ENCODE measurements around the gene NXN. TPM values are rescaled to one million over a fixed set of nuclear protein-coding genes. Genes with fewer than 3 reads are reported as not detected.

The NXN gene
- total RNA-seq, 4 donors from 2014 or later = 18.9 to 47.2 (median 33.4) TPM

DNA sequence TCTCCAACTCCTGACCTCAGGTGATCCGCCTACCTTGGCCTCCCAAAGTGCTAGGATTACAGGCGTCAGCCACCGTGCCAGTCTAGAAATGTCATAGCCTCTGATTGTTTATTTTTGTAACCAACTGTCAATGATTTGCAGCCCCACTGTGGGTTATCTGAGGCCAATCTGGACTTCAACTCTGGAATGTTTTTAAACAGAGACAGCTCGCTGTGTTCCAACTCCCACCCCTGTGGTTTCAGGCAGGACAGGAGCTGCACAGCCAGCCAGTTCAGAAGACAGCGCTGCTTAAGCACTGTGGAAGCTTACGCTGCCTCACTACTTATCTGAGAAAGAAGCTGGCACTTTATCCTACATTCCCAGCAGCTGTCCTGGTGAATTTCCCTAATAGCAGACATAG is 177.9 kb downstream of the NXN start:
- TF ChIP-seq, protein P1, sequence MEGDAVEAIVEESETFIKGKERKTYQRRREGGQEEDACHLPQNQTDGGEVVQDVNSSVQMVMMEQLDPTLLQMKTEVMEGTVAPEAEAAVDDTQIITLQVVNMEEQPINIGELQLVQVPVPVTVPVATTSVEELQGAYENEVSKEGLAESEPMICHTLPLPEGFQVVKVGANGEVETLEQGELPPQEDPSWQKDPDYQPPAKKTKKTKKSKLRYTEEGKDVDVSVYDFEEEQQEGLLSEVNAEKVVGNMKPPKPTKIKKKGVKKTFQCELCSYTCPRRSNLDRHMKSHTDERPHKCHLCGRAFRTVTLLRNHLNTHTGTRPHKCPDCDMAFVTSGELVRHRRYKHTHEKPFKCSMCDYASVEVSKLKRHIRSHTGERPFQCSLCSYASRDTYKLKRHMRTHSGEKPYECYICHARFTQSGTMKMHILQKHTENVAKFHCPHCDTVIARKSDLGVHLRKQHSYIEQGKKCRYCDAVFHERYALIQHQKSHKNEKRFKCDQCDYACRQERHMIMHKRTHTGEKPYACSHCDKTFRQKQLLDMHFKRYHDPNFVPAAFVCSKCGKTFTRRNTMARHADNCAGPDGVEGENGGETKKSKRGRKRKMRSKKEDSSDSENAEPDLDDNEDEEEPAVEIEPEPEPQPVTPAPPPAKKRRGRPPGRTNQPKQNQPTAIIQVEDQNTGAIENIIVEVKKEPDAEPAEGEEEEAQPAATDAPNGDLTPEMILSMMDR (IDR thresholded peaks at IDR 0.05) = no peak
- TF ChIP-seq POLR2A (IDR thresholded peaks at IDR 0.05) = no peak
- TF ChIP-seq POLR2AphosphoS5 (IDR thresholded peaks at IDR 0.05) = no peak
- TF ChIP-seq EP300 (IDR thresholded peaks at IDR 0.05) = no peak
- Histone ChIP-seq H3K4me1 (no peaks in the 10 kb centered on the region), H3K27me3 (no peaks in the 10 kb centered on the region), H3K27ac (no peak overlapping the region), H3K36me3 (peaks cover 39% of the 10 kb centered on the region), H3K9me3 (no peaks in the 10 kb centered on the region), H3K4me3 (no peak overlapping the region)
- WGBS = 90% methylated on average over 6 of the region's 6 CpGs
- DNase-seq (ENCODE audit: low spot score in 2 of 2) = no peak

GRCh38 chr17:800446-801242 is 178.9 kb downstream of the NXN start:
- H3K9me3 ChIP-seq = no peaks in the 10 kb centered on the region
- H3K27me3 ChIP-seq = no peaks in the 10 kb centered on the region
- TF ChIP-seq, protein P1 (IDR thresholded peaks at IDR 0.05) = no peak
- TF ChIP-seq POLR2A (IDR thresholded peaks at IDR 0.05) (no peak), POLR2AphosphoS5 (IDR thresholded peaks at IDR 0.05) (no peak), EP300 (IDR thresholded peaks at IDR 0.05) (no peak)
- WGBS = 86% methylated on average over 23 of the region's 39 CpGs
- H3K4me3 ChIP-seq = no peak overlapping the region
- peaks cover 36% of the 10 kb centered on the region for H3K36me3 ChIP-seq
- H3K4me1 ChIP-seq = no peaks in the 10 kb centered on the region
- no peak for DNase-seq (ENCODE audit: low spot score in 2 of 2)
- no peak overlapping the region for H3K27ac ChIP-seq

GRCh38 chr17:799261-799660 is 180.3 kb downstream of the NXN start:
- Histone ChIP-seq H3K27ac (no peak overlapping the region), H3K4me3 (no peak overlapping the region), H3K27me3 (no peaks in the 10 kb centered on the region), H3K36me3 (peaks cover 30% of the 10 kb centered on the region), H3K9me3 (no peaks in the 10 kb centered on the region), H3K4me1 (peaks cover 11% of the 10 kb centered on the region)
- WGBS = 85% methylated on average over 11 of the region's 11 CpGs
- no peak for DNase-seq (ENCODE audit: low spot score in 2 of 2)
- TF ChIP-seq, protein P1 (IDR thresholded peaks at IDR 0.05) = no peak

GRCh38 chr17:798246-798645 is 181.3 kb downstream of the NXN start:
- no peak overlapping the region for H3K27ac ChIP-seq
- no peak overlapping the region for H3K4me3 ChIP-seq
- peaks cover 11% of the 10 kb centered on the region for H3K4me1 ChIP-seq
- H3K36me3 ChIP-seq = peaks cover 22% of the 10 kb centered on the region
- DNase-seq (ENCODE audit: low spot score in 2 of 2) = no peak
- no peaks in the 10 kb centered on the region for H3K27me3 ChIP-seq
- TF ChIP-seq EP300 (IDR thresholded peaks at IDR 0.05) = no peak
- no peak for TF ChIP-seq POLR2AphosphoS5 (IDR thresholded peaks at IDR 0.05)
- no peak for TF ChIP-seq POLR2A (IDR thresholded peaks at IDR 0.05)
- TF ChIP-seq, protein P1 (IDR thresholded peaks at IDR 0.05) = no peak
- 66% methylated on average over 11 of the region's 11 CpGs for WGBS
- no peaks in the 10 kb centered on the region for H3K9me3 ChIP-seq

DNA sequence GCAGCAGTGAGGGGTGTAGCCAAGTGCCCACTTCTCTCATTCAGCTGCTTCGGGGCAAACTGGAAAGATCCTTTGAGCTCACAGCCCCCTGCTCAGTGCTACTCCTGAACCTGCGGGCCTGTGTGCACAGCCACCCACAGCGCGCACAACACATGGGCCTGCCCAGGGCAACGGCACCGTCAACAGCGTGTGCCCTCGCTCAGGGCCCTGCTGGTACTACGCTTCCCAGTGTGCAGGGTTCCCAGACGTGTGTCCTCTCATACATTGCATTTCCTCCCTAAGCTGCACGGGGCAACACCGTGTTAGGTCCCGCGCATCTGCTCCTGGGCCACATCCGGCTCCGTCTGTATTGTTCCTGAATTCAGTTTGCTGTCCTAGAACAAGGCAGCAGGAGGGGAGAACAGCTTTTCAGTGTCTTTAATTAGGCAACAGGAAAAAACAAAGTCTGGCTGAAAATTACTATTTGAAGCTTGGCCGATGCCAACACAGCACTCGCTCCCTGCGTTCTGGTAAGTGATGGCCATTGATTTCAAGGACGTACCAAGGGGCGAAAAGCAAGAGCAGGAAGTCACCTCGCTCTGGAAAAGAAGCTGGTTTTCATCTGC is 182.2 kb downstream of the NXN start:
- no peaks in the 10 kb centered on the region for H3K9me3 ChIP-seq
- peaks cover 11% of the 10 kb centered on the region for H3K4me1 ChIP-seq
- no peak overlapping the region for H3K27ac ChIP-seq
- 79% methylated on average over 21 of the region's 22 CpGs for WGBS
- no peak overlapping the region for H3K4me3 ChIP-seq
- H3K27me3 ChIP-seq = no peaks in the 10 kb centered on the region
- no peak for DNase-seq (ENCODE audit: low spot score in 2 of 2)
- TF ChIP-seq EP300 (IDR thresholded peaks at IDR 0.05) (no peak), POLR2AphosphoS5 (IDR thresholded peaks at IDR 0.05) (no peak), POLR2A (IDR thresholded peaks at IDR 0.05) (no peak)
- TF ChIP-seq, protein P1 (IDR thresholded peaks at IDR 0.05) = no peak
- H3K36me3 ChIP-seq = peaks cover 19% of the 10 kb centered on the region
